A549 (cell line): ENCODE results near the gene KRT8.
A peak's percentile ranks its signal among the peaks of the same experiment; 100 is the strongest.

Experiments used
- CTCF ChIP-seq: fragments of >200 bp; sonication (Bioruptor Twin); formaldehyde crosslinking; IDR thresholded peaks from 3 replicates; pipeline ENCODE4 v1.5.1; 2016
- JUN ChIP-seq, 2 experiments: fragments of >200 bp; sonication (Bioruptor Twin); formaldehyde crosslinking; IDR thresholded peaks; 2 replicates in 1 of 2; 3 replicates in 1 of 2; pipeline ENCODE4 v1.6.1; 2016 to 2017
- POLR2A ChIP-seq: IDR thresholded peaks from 2 replicates; pipeline ENCODE4 v1.6.1; 2012; ENCODE audit warnings: mild to moderate bottlenecking, low read length
- TP53 ChIP-seq: fragments of 250-450 bp; sonication (Bioruptor Pico); IDR thresholded peaks from 2 replicates; pipeline ENCODE4 v1.5.0; 2021; ENCODE audit warnings: mild to moderate bottlenecking, moderate library complexity

GRCh38 chr12:52890417-52890816, 14.5 kb downstream of the KRT8 start:
- no peak for TF ChIP-seq JUN (IDR thresholded peaks at IDR 0.05)
- no peak for TF ChIP-seq POLR2A
- no peak for TF ChIP-seq CTCF
- TF ChIP-seq TP53 (CRISPR knock-in tag) = peak; percentile 46; the same call in 1 of the 2 replicates
